Measurements from ENCODE around the gene DNAAF3.

The DNAAF3 gene

GRCh38 chr19:55160986-55161365 lies 5.4 kb downstream of the DNAAF3 start:
- Histone ChIP-seq H2AFZ (ENCODE audit: low read length) (peak overlapping the region; percentile 45), H2AK5ac (ENCODE audit: low read depth, low read length) (peak overlapping the region; percentile 99), H4K8ac (ENCODE audit: low read depth, low read length) (peak overlapping the region; percentile 72), H3K27ac (replicated peaks; ENCODE audit: low read length) (no peak overlapping the region), H3K9me3 (replicated peaks in 1 of 2; ENCODE audit: control insufficient read depth in 2 of 2, insufficient read depth in 1 of 2, low read depth in 1 of 2, low read length in 2 of 2) (peaks cover 0 to 2% of the 10 kb centered on the region in 2 donors), H3K18ac (ENCODE audit: low read length) (peak overlapping the region; percentile 93), H3K14ac (ENCODE audit: low read length) (peak overlapping the region; percentile 21), H3K9ac (ENCODE audit: low read depth, low read length, poor library complexity) (peak overlapping the region; percentile 30), H2BK120ac (ENCODE audit: low read depth, low read length) (no peak overlapping the region), H3K79me1 (ENCODE audit: low read depth, low read length) (no peaks in the 10 kb centered on the region), H3K36me3 (replicated peaks in 1 of 2; ENCODE audit: control insufficient read depth in 2 of 2, insufficient read depth in 2 of 2, low read length in 2 of 2) (no peaks in the 10 kb centered on the region), H3K4ac (ENCODE audit: low read length) (peak overlapping the region; percentile 93), H3K4me3 (ENCODE audit: low read length in 2 of 2) (no peak overlapping the region), H4K91ac (ENCODE audit: low read depth, low read length, poor library complexity) (no peak overlapping the region), H3K23ac (ENCODE audit: low read depth, low read length, poor library complexity) (peak overlapping the region; percentile 10), H2BK12ac (ENCODE audit: low read length) (no peak overlapping the region), H3K27me3 (ENCODE audit: control insufficient read depth in 3 of 3, insufficient read depth in 3 of 3, low read depth in 1 of 3, low read length in 3 of 3) (peaks cover 7 to 33% (median 22%) of the 10 kb centered on the region in 3 experiments), H2BK5ac (ENCODE audit: low read length) (peak overlapping the region; percentile 82), H3K4me1 (ENCODE audit: control insufficient read depth in 2 of 2, insufficient read depth in 1 of 2, low read depth in 1 of 2, low read length in 2 of 2) (peaks cover 6 to 7% of the 10 kb centered on the region in 2 donors), H2BK15ac (ENCODE audit: low read length) (peak overlapping the region; percentile 99), H3K4me2 (ENCODE audit: insufficient read depth, low read length, poor library complexity, severe bottlenecking) (peak overlapping the region; percentile 23)
- DNase-seq (ENCODE audit: low spot score): no peak
- WGBS, 2 donors (ENCODE audit: extremely low coverage in 2 of 2, insufficient read length in 2 of 2, insufficient replicate concordance in 1 of 2): no CpG with 5 or more reads among the region's 32 CpGs

- Histone ChIP-seq H2BK12ac (ENCODE audit: low read length) (no peak overlapping the region), H3K4ac (ENCODE audit: low read length) (no peak overlapping the region), H3K36me3 (replicated peaks in 1 of 2; ENCODE audit: control insufficient read depth in 2 of 2, insufficient read depth in 2 of 2, low read length in 2 of 2) (no peaks in the 10 kb centered on the region), H3K9me3 (replicated peaks in 1 of 2; ENCODE audit: control insufficient read depth in 2 of 2, insufficient read depth in 1 of 2, low read depth in 1 of 2, low read length in 2 of 2) (peaks cover 0 to 2% of the 10 kb centered on the region in 2 donors), H2AFZ (ENCODE audit: low read length) (peak overlapping the region; percentile 45), H2BK5ac (ENCODE audit: low read length) (no peak overlapping the region), H3K27ac (replicated peaks; ENCODE audit: low read length) (no peak overlapping the region), H3K23ac (ENCODE audit: low read depth, low read length, poor library complexity) (no peak overlapping the region), H3K9ac (ENCODE audit: low read depth, low read length, poor library complexity) (no peak overlapping the region), H4K8ac (ENCODE audit: low read depth, low read length) (no peak overlapping the region), H3K14ac (ENCODE audit: low read length) (no peak overlapping the region), H2AK5ac (ENCODE audit: low read depth, low read length) (peak overlapping the region; percentile 99), H3K4me3 (ENCODE audit: low read length in 2 of 2) (no peak overlapping the region), H2BK120ac (ENCODE audit: low read depth, low read length) (no peak overlapping the region), H3K79me1 (ENCODE audit: low read depth, low read length) (no peaks in the 10 kb centered on the region), H3K4me1 (ENCODE audit: control insufficient read depth in 2 of 2, insufficient read depth in 1 of 2, low read depth in 1 of 2, low read length in 2 of 2) (peaks cover 4 to 7% of the 10 kb centered on the region in 2 donors), H2BK15ac (ENCODE audit: low read length) (no peak overlapping the region), H3K4me2 (ENCODE audit: insufficient read depth, low read length, poor library complexity, severe bottlenecking) (no peak overlapping the region), H3K18ac (ENCODE audit: low read length) (peak overlapping the region; percentile 28), H4K91ac (ENCODE audit: low read depth, low read length, poor library complexity) (no peak overlapping the region), H3K27me3 (ENCODE audit: control insufficient read depth in 3 of 3, insufficient read depth in 3 of 3, low read depth in 1 of 3, low read length in 3 of 3) (peaks cover 7 to 33% (median 22%) of the 10 kb centered on the region in 3 experiments)
- peak; percentile 87 for DNase-seq (ENCODE audit: low spot score)
- no CpG with 5 or more reads among the region's 33 CpGs for WGBS, 2 donors (ENCODE audit: extremely low coverage in 2 of 2, insufficient read length in 2 of 2, insufficient replicate concordance in 1 of 2)
These were observed 6.1 kb downstream of the DNAAF3 start for GRCh38 chr19:55160128-55160985.

GRCh38 chr19:55158848-55159749 lies 7.3 kb downstream of the DNAAF3 start:
- Histone ChIP-seq H3K14ac (ENCODE audit: low read length) (no peak overlapping the region), H2AK5ac (ENCODE audit: low read depth, low read length) (peak overlapping the region; percentile 5), H3K4me2 (ENCODE audit: insufficient read depth, low read length, poor library complexity, severe bottlenecking) (no peak overlapping the region), H3K4ac (ENCODE audit: low read length) (no peak overlapping the region), H3K23ac (ENCODE audit: low read depth, low read length, poor library complexity) (peak overlapping the region; percentile 19), H4K91ac (ENCODE audit: low read depth, low read length, poor library complexity) (no peak overlapping the region), H3K18ac (ENCODE audit: low read length) (no peak overlapping the region), H3K79me1 (ENCODE audit: low read depth, low read length) (no peaks in the 10 kb centered on the region), H2BK5ac (ENCODE audit: low read length) (no peak overlapping the region), H2BK12ac (ENCODE audit: low read length) (no peak overlapping the region), H3K36me3 (replicated peaks in 1 of 2; ENCODE audit: control insufficient read depth in 2 of 2, insufficient read depth in 2 of 2, low read length in 2 of 2) (no peaks in the 10 kb centered on the region), H3K27me3 (ENCODE audit: control insufficient read depth in 3 of 3, insufficient read depth in 3 of 3, low read depth in 1 of 3, low read length in 3 of 3) (peaks cover 7 to 33% (median 22%) of the 10 kb centered on the region in 3 experiments), H4K8ac (ENCODE audit: low read depth, low read length) (no peak overlapping the region), H2BK120ac (ENCODE audit: low read depth, low read length) (no peak overlapping the region), H3K4me3 (ENCODE audit: low read length in 2 of 2) (no peak overlapping the region), H3K4me1 (ENCODE audit: control insufficient read depth in 2 of 2, insufficient read depth in 1 of 2, low read depth in 1 of 2, low read length in 2 of 2) (peaks cover 4 to 7% of the 10 kb centered on the region in 2 donors), H3K27ac (replicated peaks; ENCODE audit: low read length) (no peak overlapping the region), H2BK15ac (ENCODE audit: low read length) (no peak overlapping the region), H3K9me3 (replicated peaks in 1 of 2; ENCODE audit: control insufficient read depth in 2 of 2, insufficient read depth in 1 of 2, low read depth in 1 of 2, low read length in 2 of 2) (peaks cover 0 to 2% of the 10 kb centered on the region in 2 donors), H2AFZ (ENCODE audit: low read length) (peak overlapping the region; percentile 39), H3K9ac (ENCODE audit: low read depth, low read length, poor library complexity) (no peak overlapping the region)
- WGBS, 2 donors (ENCODE audit: extremely low coverage in 2 of 2, insufficient read length in 2 of 2, insufficient replicate concordance in 1 of 2): no CpG with 5 or more reads among the region's 18 CpGs
- no peak for DNase-seq (ENCODE audit: low spot score)
